CD4-positive, alpha-beta T cell treated with Interleukin-17A for 1 hour (primary cell): Measurements from ENCODE around the gene TAF4.

Source experiments
- DNase-seq: peaks from one replicate; pipeline ENCODE4 v3.0.0-alpha.2; 2020

The TAF4 gene

DNA sequence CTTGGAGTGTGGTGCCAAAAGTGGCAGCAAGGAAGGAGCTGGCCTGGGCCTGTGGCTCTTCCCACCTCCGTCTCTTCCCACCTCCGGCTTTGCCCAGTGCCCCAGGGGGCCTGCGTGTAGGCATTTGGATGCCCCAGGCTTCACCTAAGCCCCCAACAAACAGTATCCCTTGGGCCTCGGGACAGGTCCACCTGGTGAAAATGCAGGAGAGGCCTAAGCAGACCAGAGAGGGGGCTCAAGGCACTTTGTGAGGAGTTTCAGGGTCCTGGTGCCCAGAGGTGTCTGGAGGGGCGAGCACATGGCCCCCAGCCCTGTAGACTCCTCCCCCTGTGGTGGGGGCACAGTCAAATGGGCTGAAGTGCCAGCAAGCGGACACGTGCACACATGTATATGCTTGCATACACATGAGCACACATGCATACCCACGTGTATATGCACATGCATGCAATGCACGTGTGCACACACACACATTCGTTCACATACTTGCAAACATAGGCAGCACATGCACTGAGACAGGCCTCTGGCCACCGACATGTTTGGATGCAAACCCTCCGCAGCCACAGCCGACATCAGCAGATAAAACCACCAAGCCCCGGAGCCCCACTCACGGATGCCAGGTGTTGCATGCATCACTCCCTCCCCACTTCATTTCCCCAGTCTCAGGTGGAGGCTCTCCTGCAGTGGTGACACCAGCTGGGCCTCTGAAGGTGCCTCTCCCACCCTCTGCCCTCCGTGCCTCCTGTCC lies 124.5 kb downstream of the TAF4 start:
- no peak for DNase-seq

DNA sequence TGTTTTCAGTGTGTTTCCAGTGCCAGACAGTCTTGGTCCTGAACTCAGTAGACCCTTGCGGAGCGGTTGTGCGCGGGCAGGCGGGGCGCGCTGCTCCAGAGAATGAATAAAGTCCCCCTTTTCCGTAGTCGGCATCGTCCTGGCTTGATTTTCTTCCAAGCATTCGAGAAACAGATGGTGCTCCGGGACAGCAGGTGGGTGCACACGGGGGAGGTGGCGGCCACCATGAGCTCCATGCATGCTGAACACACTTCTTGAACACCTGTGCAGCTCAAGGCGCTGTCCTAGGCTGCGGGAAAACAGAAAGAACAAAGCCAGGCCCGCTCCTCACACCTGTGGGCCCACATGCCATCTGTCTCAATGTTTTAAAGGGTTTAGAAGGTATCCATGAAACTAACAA lies 125.2 kb downstream of the TAF4 start:
- no peak for DNase-seq

DNA sequence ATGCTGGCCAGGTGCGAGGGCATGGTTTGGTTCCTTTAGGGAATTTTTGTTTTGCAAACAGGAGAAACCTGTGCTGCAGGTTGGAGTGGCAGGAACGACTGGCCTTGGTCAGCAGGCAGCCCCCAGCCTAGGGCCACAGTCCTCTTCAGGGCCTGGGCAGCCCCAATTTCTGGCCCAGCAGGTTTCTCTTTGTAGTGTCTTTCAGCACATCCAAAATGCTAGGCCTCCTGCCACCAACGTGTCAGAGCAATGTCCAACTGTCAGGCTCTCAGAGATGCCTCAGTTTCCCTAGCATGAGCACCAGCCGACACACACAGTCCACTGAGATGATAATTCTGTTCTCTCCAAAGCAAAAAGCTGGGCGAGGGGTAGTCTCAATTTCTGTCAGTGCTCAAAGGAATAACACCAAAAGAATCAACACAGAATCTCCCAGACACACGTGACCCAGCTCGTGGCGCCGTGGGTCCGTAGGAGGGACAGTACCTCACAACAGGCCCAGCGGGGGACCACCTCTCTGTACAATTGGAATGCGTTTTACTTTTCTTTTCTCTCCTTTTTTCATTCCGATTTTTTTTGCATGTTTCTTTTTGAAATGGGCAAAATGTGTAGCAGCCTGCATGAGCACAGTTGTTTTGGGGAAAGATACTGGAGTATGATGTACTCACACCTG lies 125.9 kb downstream of the TAF4 start:
- no peak for DNase-seq

DNA sequence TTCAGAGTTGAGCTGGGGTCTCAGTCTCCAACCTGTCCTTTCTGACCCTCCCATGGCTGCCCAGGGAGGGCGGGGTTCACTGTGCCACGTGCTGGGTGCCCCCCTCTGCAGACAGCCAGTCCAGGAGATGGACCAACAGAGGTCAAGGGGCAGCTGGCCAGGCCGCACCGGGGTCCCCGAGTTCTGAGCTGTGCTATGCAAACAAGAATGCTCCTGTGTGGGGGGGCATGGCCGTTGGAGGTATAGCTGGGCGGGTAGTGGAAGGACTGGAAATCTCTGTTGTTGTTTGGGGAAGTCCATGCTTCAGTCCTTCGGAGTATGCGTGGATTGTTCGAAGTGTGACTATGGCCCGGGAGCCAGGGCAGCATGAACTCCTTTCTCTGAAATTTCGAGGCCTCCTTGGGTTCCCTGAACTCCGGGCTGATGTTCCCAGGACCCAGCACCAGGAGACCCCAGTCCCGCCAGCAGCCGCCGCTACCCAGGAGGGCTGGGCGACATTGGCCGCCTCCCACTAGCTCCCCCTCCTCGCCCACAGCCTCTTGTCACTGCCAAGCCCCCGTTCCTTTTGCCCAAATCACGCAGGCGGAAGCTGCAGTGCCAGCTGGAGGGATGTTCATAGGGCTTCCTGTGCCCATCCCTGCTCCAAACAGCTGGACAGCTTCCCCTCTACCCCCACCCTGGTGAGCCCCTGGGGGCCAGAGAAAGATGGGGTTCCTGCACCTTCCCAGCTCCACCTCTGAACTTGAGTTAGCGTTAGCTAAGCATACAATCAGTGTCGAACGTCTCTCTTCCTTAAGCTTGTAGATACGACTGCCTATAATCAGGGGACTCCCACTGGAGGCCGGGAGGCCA lies 126.6 kb downstream of the TAF4 start:
- no peak for DNase-seq

DNA sequence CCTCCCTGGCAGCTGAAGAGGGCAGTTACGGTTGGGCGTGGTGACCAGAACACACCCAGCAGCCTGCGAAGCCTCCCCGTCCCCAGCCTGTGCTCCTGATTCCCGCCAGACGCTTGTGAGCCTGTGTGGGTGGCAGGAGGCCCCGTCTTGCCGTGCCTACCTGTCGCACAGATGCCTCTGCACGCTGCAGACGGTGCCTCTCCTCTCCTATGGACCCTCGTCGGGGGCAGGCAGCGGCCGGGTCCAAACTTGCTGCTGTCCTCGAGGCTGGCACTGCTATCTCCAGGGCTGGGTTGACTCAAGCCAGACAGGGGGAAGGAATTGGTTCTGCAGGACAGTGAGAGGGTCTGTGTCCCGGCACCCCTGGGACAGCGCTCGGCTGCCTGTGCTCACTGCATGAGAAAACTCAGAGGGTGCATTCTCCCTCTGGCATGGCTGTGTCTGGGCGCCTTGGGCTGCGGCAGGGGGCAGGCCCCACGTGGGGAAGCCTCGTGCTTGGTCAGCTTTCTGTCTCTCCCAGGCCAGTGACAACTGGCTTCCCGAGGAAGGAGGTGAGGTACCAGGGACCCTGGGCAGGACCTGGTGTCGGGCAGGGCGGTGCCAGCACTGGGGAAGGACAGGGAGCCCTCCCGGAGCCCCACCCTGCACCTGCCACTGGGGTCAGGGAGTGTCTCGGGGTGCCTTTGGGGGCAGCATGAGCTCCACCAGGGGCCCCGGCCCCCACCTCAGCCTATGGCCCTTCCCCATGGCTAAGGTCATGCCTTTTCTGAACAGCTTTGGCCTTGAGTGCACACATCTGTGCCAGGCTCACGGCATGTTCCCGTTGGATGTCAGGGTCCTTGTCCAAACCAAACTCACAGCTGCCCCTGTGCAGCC lies 127.5 kb downstream of the TAF4 start:
- DNase-seq = no peak

DNA sequence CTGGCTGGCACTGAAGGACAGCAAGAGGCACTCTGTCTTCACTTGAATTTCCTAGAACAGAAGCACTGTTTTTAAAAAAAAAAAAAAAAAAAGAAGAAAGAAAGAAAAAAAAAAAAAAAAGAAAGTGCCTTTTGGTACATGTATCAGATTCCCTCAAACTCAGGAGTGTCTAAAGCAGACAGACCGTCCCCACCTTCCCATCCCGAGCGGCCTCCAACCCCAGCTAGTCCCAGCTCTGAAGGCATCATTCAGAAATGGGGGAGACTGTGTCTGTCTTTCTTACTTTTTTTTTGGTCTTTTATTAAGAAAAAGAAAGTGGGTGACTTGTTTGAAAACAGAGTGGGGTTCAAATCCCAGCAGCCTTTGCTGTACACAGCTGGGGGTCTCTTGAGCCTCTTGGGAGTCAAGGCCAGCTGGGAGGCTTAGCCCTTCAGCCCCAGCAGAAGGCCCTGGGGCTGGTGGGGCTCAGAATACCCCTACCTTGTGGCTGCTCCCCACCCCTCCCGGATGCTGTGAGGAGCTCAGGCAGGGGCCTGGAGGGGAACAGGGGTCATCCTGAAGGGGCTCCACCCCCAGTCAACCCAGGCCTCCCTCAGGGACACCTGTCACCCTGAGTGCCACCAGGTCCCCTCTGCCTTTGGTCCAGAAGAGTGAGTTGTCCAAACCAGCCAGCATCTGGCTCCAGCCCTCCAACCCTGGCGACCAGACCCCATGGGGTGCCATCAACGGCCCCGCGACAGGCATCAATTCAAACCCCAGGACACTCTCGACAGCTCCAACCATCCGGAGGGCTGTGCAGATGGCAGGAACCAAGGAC lies 128.3 kb downstream of the TAF4 start:
- DNase-seq = no peak

DNA sequence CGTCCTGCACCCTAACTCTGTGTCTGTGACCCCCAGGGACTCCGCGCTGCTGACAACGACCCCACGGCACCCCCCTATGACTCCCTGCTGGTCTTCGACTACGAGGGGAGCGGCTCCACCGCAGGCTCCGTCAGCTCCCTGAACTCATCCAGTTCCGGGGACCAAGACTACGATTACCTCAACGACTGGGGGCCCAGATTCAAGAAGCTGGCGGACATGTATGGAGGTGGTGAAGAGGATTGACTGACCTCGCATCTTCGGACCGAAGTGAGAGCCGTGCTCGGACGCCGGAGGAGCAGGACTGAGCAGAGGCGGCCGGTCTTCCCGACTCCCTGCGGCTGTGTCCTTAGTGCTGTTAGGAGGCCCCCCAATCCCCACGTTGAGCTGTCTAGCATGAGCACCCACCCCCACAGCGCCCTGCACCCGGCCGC lies 129.0 kb downstream of the TAF4 start:
- no peak for DNase-seq

DNA sequence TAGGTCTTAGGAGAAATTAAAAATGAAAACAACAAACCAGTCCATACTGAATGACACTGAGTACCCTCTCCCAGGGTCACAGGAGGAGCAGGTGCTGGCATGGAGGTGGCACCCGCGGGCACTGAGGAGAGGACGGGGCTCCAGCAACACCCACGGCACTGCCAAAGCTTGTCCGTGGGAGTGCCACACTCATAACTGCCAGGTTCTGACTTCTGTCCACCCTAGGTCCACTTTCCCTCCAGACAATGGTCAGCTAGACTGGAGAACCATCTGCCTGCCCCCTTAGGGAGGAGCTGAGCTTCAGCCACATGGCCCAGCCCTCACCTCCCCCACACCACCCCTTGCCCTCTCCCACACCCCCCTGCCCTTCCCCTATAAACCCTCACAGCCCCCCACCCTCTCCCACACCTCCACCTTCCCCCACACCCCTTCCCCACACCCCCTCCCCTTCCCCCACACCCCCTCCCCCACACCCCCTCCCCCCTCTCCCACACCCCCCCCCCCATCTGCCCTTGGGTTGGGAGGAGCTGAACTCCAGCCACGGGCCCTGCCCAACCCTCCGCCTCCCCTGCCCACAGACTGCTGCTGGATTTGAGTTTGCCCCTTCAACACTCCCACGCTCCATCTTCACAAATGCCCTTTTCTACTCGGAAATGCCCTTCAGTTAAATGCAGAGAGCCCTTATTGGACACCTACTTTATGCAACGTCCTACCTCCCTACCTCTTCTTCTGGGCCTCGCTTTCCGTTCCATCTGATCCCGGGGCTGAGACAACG lies 129.6 kb downstream of the TAF4 start:
- DNase-seq = no peak

DNA sequence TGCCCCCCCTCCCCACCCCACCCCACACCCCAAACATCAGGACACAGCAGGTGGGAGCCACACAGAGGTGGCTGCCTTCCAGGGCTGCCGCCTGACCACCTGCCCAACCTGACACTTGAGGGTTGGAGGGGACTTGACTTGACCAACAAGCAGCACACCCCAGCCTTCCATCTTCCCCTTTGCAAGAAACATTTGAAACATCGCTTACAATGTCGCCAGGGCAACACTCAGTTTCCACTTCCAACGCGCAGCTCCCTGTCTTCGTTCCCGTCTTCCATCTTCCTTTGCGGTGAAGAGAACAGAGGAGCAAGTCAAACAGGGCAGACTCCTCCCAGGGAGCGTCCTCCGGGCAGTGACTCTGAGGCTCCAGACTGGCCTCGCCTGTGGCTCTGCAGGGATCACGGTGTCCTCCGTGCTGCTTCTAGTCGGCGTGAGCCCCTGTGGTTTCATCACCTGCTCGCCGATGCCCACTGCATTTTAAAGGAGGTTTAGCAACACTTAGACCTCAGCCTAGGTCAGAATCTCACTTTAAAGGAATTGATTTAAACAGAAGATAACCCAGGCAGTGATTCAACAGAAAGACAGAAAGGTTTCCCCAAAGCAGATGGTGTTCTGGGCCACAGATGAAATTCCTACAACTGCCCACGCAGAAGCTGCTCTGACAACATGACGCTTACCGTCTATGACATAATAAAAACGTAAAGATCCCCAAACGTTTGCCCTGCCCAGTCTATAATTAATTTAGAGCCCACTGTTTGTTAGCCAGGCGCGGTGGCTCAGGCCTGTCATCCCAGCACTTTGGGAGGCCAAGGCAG lies 130.8 kb downstream of the TAF4 start:
- DNase-seq = no peak

DNA sequence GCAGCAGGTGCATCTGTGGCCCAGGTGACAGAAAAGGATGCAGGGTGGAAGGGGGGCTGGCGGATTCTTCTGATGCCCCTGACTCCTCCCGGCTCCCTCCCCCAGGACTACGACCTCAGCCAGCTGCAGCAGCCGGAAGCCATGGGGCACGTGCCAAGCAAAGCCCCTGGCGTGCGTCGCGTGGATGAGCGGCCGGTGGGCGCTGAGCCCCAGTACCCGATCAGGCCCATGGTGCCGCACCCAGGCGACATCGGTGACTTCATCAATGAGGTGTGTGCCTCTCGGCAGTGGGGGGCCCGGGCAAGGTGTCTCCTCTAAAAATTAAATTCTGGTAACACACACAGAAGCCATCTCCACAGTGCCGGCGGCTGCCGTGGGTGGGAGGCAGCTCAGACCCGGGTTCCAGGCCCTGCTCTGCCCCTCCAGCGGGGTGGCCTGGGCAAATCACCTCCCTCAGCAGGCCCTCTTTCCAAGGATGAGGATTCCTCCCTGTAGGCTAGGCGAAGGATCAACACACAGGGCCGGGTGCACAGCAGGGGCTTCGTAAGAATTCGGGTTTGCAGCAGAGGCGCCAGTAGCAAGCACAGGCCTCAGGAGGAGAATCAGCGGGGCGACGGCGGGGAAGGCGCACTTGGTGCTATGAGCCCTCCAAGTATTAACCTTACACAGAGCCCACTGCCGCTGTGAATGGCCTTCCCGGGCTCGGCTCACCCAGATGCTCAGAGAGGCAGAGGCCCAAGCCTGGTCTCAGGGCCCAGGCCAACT lies 131.5 kb downstream of the TAF4 start:
- DNase-seq = no peak

DNA sequence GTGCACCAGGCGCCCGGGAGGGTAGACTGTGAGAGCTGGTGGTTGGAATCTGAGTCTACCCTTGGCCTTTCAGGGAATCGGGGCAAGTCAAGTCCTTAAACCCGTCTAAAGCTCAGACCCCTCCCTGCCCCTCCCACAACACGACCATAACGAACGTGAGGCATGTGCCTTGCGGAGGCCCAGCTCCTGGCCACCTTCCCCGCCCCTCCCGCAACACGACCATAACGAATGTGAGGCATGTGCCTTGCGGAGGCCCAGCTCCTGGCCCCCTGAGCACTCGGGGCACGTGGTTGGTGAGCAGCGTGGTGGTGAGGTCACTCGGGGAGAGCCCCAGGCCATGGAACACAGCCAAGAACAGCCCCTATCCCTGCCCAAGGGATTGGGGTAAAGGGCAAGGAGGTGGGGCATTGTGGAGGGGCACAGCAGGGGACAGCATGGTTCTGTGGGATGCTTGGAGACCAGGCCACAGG lies 132.2 kb downstream of the TAF4 start:
- no peak for DNase-seq

DNA sequence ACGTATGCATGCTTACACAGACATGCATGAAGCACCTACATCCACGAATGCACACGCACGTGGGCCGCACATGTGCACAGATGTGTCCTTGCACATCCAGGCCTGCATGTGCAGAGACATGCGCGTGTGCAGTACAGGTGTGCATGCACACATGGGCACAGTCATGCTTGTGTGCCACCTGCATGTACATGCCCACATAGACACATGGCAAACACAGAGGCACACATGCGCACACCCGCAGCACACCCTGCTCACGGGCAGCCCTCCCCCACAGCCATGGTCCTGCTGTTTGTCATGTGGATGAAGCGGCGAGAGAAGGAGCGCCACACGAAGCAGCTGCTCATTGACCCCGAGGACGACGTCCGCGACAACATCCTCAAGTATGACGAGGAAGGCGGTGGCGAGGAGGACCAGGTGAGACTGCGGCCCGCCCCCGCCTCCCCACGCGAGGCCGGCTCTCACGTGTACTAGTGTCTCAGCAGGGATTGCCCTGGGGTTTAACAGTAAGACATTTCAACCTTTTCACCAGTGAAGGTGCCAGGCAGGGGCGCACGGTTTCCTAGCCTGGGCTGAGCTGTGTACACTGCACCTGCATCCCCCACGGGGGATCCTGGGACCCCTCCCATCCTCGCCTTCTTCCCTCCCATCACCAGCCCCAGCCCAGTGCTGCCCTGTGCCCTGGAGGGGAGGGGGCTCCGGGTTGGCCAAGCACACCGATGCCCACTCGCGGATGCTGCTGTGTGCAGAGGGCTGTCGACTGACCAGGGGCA lies 132.8 kb downstream of the TAF4 start:
- no peak for DNase-seq

DNA sequence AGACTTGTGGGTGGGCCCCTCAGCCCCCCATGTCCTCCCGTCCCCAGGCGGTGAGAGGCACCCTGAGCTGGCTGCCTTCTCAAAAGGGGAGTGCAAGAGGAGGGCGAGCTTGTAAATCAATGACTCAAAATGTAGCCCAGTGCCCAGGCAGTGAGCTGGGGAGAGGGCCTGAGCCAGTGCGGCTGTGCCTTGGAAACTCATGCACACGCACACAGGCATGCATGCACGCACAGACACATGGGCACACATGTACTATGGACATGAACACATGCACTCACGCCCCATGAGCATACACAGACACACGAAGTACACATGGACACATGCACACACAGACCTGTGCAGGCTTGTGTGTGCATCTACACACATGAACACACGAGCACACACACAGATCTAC lies 133.5 kb downstream of the TAF4 start:
- no peak for DNase-seq

DNA sequence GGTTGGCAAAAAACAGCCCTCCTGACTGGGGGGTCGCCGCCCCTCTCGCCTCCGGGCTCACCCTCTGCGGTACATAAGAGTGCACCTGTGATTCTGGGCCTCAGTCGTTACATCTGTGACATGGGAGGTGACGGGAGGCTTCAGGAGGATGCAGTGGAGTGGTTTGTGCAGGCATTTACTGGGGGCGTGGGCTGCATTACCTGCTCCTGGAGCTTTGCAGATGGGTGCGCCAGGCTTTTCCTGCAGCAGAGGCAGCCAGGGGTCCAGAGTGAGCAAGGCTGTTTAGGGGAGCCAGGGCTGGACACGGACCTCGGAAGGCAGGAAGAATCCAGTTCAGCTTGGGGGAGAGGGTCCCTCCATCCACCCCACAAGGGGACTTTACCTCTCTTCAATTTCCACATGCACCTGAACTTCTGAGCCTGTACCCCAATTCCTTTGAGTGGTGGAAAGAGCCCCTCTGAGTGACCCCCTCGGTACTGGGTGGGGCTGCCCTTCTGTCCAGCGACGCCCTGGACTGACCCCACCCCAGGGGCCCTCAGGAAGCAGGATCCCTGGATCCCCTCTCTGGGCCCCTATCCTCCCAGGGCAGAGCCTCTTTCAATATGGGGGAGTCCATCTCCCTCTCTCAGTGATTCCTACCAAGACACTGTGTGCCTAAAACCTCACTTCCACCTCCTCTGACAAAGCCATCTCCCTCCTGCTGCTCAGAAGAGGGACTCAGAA lies 134.0 kb downstream of the TAF4 start:
- DNase-seq = no peak

DNA sequence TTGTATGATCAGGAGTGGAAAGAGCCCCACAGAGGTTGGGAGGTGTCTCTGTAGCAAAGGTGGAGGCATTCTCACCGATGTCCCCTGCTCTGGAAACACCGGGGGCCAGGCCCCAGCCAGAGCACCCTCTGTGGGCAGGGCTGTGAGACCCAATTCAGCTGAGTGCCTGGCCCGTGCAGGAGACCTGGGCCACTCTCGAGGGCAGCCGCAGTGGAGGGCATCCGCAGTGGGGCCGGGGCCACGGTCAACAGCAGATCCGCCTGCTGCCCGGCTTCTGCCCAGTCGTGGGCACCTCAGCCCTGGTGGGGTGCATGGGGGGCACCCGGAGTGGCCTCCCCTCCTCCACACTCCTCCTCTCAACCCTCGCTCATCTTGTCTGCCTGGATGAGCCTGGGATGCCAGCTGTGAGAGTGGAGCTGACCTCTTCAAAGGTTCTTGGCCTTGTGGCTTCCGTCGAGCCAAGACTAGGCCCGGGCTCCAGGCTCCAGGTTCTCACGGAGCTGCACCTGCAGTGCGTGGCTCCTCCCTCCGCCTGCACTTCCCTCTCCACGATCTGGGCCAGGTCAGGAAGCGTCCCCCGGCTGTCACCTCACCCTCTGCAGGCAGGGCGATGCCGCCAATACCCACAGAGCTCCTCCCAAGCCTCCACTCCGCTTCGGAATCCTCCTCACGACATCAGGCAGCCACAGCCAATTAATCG lies 134.8 kb downstream of the TAF4 start:
- DNase-seq = no peak

DNA sequence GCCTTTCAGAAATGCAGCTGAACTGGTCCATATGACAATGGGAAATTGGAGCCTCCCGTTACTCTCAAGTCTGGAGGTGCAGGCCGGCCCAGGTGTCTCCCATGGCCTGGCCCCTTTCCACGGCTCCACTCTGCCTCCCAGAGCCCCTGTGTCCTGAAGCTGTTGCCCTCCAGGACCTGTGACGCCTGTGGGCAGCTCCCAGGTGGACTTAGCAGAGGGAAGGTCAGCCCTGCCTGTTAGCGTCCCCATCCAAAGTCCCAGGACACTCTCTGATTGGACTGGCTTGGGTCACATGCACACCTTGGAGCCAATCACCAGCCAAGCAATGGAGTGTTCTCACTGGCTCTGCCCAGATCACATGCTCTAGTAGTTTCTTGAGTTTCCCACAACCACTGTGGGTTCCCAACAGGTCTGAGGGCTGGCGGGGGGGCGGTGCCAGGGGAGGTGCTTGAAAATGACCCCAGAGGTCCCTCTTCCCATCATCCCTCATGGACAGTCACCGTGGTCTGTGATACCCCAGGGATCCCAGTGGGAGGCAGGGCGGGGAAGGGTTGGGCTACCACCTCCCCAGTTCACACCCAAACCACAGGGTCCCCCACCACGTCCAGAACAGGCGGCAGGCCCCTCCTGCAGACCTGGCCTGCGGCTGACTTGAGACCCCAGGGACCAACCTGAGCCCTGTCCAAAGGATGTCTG lies 135.6 kb downstream of the TAF4 start:
- DNase-seq = no peak
